HCT116 (cell line): ENCODE results near the gene SPCS2. TPM values are rescaled to one million over a fixed set of nuclear protein-coding genes. Genes with fewer than 3 reads are reported as not detected.

Experiments used
- ATAC-seq: fragments of 200-7000 bp; cut with Tn5 transposase; 2 replicates; pipeline ENCODE4 v1.9.1; 2020; ENCODE audit warnings: mild to moderate bottlenecking, moderate library complexity
- BruUV-seq: library from RNA; stranded (reverse); fragments of 400-500 nt; replicated peaks from 2 replicates; lab custom pipeline; 2021; lab: Mats Ljungman, UMichigan
- CTCF ChIA-PET: fragments of 300-600 bp; sonication (Branson Sonifier 250); formaldehyde crosslinking; loops from one replicate; lab custom pipeline; 2021; ENCODE audit warnings: antibody characterized with exemption; lab: Charles Lee
- POLR2A ChIA-PET: fragments of 300-600, 350-600 bp; sonication (Branson Sonifier 250); formaldehyde crosslinking; loops from one replicate; lab custom pipeline; 2021; ENCODE audit warnings: antibody characterized with exemption; lab: Charles Lee
- RAD21 ChIA-PET, 2 experiments: fragments of 300-600 bp; sonication (Branson Sonifier 250); formaldehyde crosslinking; loops; one replicate each; lab custom pipeline; 2023; ENCODE audit warnings: low total read pairs in 2 of 2; ENCODE audit not compliant: uncharacterized antibody in 2 of 2, unreplicated experiment in 2 of 2, low non-redundant PET in 1 of 2; lab: Charles Lee
- DNase-seq: peaks from one replicate; pipeline ENCODE4 v3.0.0-alpha.2; 2010; ENCODE audit warnings: low read depth, low spot score
- H2AFZ ChIP-seq: fragments of 200-600 bp; shearing (Covaris generic), sonication (generic); 2 replicates; pipeline ENCODE4 v1.6.1; 2017; ENCODE audit warnings: low read depth, mixed run types, mixed read lengths, antibody characterized with exemption, low read length; ENCODE audit not compliant: poor library complexity, severe bottlenecking
- H3K27ac ChIP-seq: 2 replicates; pipeline ENCODE4 v1.5.1; 2012; ENCODE audit warnings: low read depth, low read length
- H3K27me3 ChIP-seq: fragments of 200-600 bp; sonication (generic); 2 replicates; pipeline ENCODE4 v1.6.1; 2016; ENCODE audit warnings: mixed run types, low read length, mixed read lengths; ENCODE audit not compliant: insufficient read depth
- H3K36me3 ChIP-seq, 2 experiments: fragments of 200-500 bp in 1 of 2; fragments of 200-600 bp in 1 of 2; sonication (Bioruptor generic) in 1 of 2; sonication (generic) in 1 of 2; 2 replicates each; pipeline versions ENCODE4 v1.5.1 to v1.6.1; 2014 to 2016; ENCODE audit warnings: low read length in 2 of 2, inconsistent platforms in 1 of 2, mixed read lengths in 1 of 2, mixed run types in 1 of 2; ENCODE audit not compliant: insufficient read depth in 2 of 2, control insufficient read depth in 1 of 2
- H3K4me1 ChIP-seq, 2 experiments: fragments of 200-600 bp in 1 of 2; sonication (generic) in 1 of 2; 2 replicates each; pipeline versions ENCODE4 v1.5.1 to v1.6.1; 2012 to 2017; ENCODE audit warnings: low read length in 2 of 2, inconsistent platforms in 1 of 2, mild to moderate bottlenecking in 1 of 2, mixed read lengths in 1 of 2, mixed run types in 1 of 2, moderate library complexity in 1 of 2; ENCODE audit not compliant: insufficient read depth in 2 of 2, control insufficient read depth in 1 of 2
- H3K4me2 ChIP-seq: fragments of 200-600 bp; sonication (generic); 2 replicates; pipeline ENCODE4 v1.6.1; 2017; ENCODE audit warnings: mixed run types, low read length, mixed read lengths
- H3K4me3 ChIP-seq, 2 experiments: fragments of 200-600 bp in 1 of 2; sonication (generic) in 1 of 2; replicated peaks in 1 of 2; 2 replicates each; pipeline ENCODE4 v1.5.1; 2011 to 2016; ENCODE audit warnings: low read length in 2 of 2, control low read depth in 1 of 2, low read depth in 1 of 2, mild to moderate bottlenecking in 1 of 2, mixed read lengths in 1 of 2, mixed run types in 1 of 2
- H3K79me2 ChIP-seq: fragments of 200-600 bp; sonication (generic); 2 replicates; pipeline ENCODE4 v1.6.1; 2017; ENCODE audit warnings: mild to moderate bottlenecking, mixed run types, low read length, moderate library complexity, mixed read lengths; ENCODE audit not compliant: insufficient read depth
- H3K9ac ChIP-seq: fragments of 200-600 bp; sonication (generic); 2 replicates; pipeline ENCODE4 v1.6.1; 2016; ENCODE audit warnings: low read length, mixed read lengths
- H3K9me2 ChIP-seq: fragments of 200-600 bp; sonication (generic), shearing (Covaris generic); 2 replicates; pipeline ENCODE4 v1.6.1; 2017; ENCODE audit warnings: mixed run types, mild to moderate bottlenecking, moderate library complexity; ENCODE audit not compliant: insufficient read depth
- H3K9me3 ChIP-seq, 2 experiments: fragments of 200-500 bp in 1 of 2; fragments of 200-600 bp in 1 of 2; sonication (Bioruptor generic) in 1 of 2; sonication (generic) in 1 of 2; 2 replicates each; pipeline ENCODE4 v1.6.1; 2014 to 2017; ENCODE audit warnings: low read length in 2 of 2, mixed read lengths in 2 of 2, inconsistent platforms in 1 of 2, low read depth in 1 of 2, mild to moderate bottlenecking in 1 of 2, mixed run types in 1 of 2, moderate library complexity in 1 of 2; ENCODE audit not compliant: control insufficient read depth in 1 of 2, insufficient read depth in 1 of 2
- H4K20me1 ChIP-seq: fragments of 200-600 bp; sonication (generic), shearing (Covaris generic); 2 replicates; pipeline ENCODE4 v1.6.1; 2017; ENCODE audit warnings: mixed run types, mild to moderate bottlenecking, moderate library complexity; ENCODE audit not compliant: insufficient read depth
- CBX3 ChIP-seq: IDR thresholded peaks from 2 replicates; pipeline ENCODE4 v1.6.1; 2012; ENCODE audit warnings: low read depth
- CEBPB ChIP-seq: IDR thresholded peaks from 2 replicates; pipeline ENCODE4 v1.6.1; 2012; ENCODE audit warnings: low read depth
- ELF1 ChIP-seq: IDR thresholded peaks from 2 replicates; pipeline ENCODE4 v1.6.1; 2012; ENCODE audit warnings: low read depth, borderline replicate concordance
- EZH2phosphoT487 ChIP-seq: fragments of 200-600 bp; IDR thresholded peaks from 2 replicates; pipeline ENCODE4 v1.6.1; 2018; ENCODE audit warnings: antibody characterized with exemption, borderline replicate concordance
- FOSL1 ChIP-seq: IDR thresholded peaks from 2 replicates; pipeline ENCODE4 v1.6.1; 2012; ENCODE audit warnings: low read depth
- POLR2A ChIP-seq: IDR thresholded peaks from 2 replicates; pipeline ENCODE4 v1.7.0; 2011; ENCODE audit warnings: borderline replicate concordance; ENCODE audit not compliant: insufficient read depth, insufficient read length; ENCODE audit errors: extremely low read depth
- POLR2AphosphoS5 ChIP-seq: IDR thresholded peaks from 2 replicates; pipeline ENCODE4 v1.6.1; 2011; ENCODE audit warnings: mild to moderate bottlenecking, low read depth, low read length, moderate library complexity
- REST ChIP-seq: IDR thresholded peaks from 2 replicates; pipeline ENCODE4 v1.6.1; 2012; ENCODE audit warnings: low read depth
- SIN3A ChIP-seq: IDR thresholded peaks from 2 replicates; pipeline ENCODE4 v1.6.1; 2012; ENCODE audit warnings: low read depth
- SP1 ChIP-seq: IDR thresholded peaks from 2 replicates; pipeline ENCODE4 v1.6.1; 2012; ENCODE audit warnings: low read depth
- SRF ChIP-seq: IDR thresholded peaks from 2 replicates; pipeline ENCODE4 v1.6.1; 2012; ENCODE audit warnings: low read depth
- YY1 ChIP-seq: IDR thresholded peaks from 2 replicates; pipeline ENCODE4 v1.6.1; 2011; ENCODE audit warnings: low read length, low read depth, moderate library complexity, mild to moderate bottlenecking; ENCODE audit not compliant: insufficient replicate concordance; ENCODE audit errors: extremely low read depth
- ZNF274 ChIP-seq: fragments of 200-500 bp; sonication (Bioruptor generic); IDR thresholded peaks from 2 replicates; pipeline ENCODE4 v1.6.1; 2014; ENCODE audit warnings: mild to moderate bottlenecking, low read depth, low read length, inconsistent platforms
- intact Hi-C: fragments of 100-400 bp; cut with micrococcal nuclease; formaldehyde crosslinking; loops from 2 replicates; pipeline ENCODE4 v1.10.0; 2022
- total RNA-seq: library from RNA; stranded (reverse); gene quantifications from one replicate; pipeline ENCODE4 v1.2.1, GENCODE V29; 2021; ENCODE audit not compliant: unreplicated experiment
- TF ChIP-seq, protein P1 (sequence below), 3 experiments: fragments of 200-600 bp in 1 of 3; sonication (generic) in 1 of 3; IDR thresholded peaks in 2 of 3; conservative IDR thresholded peaks in 1 of 3; 2 replicates each; pipeline ENCODE4 v1.5.1; 2012 to 2017; ENCODE audit warnings: low read depth in 2 of 3, low read length in 2 of 3, antibody characterized with exemption in 1 of 3, borderline replicate concordance in 1 of 3, control low read depth in 1 of 3, mild to moderate bottlenecking in 1 of 3, mixed read lengths in 1 of 3, mixed run types in 1 of 3, moderate library complexity in 1 of 3; ENCODE audit not compliant: insufficient read depth in 1 of 3

Gene SPCS2
- total RNA-seq, 1 experiment from 2014 or later = 133 TPM

DNA sequence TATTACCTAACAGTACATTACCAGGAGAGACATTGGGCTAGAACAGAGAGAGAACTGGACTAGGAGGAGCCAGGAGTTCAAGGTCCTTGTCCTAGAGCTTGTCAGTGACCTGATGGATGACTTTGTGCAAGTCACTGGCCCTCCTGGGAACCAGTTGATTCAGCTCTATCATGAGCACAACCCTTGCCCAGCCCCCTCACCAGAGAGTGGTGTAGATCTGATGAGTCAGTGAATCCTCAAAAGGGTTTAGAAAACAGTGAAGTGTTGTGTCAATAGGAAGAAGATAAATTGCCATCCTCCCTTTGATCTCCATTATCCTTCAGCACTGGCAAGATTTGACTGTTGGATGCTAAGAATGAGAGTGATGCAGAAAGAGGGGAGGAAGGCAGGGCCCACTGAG, 64.0 kb downstream of the SPCS2 start:
- TF ChIP-seq CBX3 = no peak
- no peak for TF ChIP-seq ELF1
- TF ChIP-seq ZNF274 = no peak
- intact Hi-C loops = no loop called here
- no peaks in the 10 kb centered on the region for H3K4me1 ChIP-seq
- no peaks in the 10 kb centered on the region for H3K27me3 ChIP-seq
- no peaks in the 10 kb centered on the region for H4K20me1 ChIP-seq
- no peak overlapping the region for H3K4me3 ChIP-seq
- H3K36me3 ChIP-seq = peaks cover 0 to 5% of the 10 kb centered on the region in 2 experiments; a peak in 1 of 4 replicates
- POLR2A ChIA-PET = no interaction called here
- no peak overlapping the region for H2AFZ ChIP-seq
- no peaks in the 10 kb centered on the region for H3K79me2 ChIP-seq
- CTCF ChIA-PET = interaction anchor here (0.7 to 1.8 kb wide), 2 partner anchors 10 to 236 kb away, joined by 3 to 5 read pairs; no protein-coding TSS in a partner anchor
- BruUV-seq = no TSS peak
- H3K9ac ChIP-seq = no peak overlapping the region
- DNase-seq (no peak), ATAC-seq (no peak)
- no peaks in the 10 kb centered on the region for H3K9me3 ChIP-seq
- no peak overlapping the region for H3K4me2 ChIP-seq
- H3K9me2 ChIP-seq = no peaks in the 10 kb centered on the region
- RAD21 ChIA-PET = no interaction called here
- no peak overlapping the region for H3K27ac ChIP-seq

DNA sequence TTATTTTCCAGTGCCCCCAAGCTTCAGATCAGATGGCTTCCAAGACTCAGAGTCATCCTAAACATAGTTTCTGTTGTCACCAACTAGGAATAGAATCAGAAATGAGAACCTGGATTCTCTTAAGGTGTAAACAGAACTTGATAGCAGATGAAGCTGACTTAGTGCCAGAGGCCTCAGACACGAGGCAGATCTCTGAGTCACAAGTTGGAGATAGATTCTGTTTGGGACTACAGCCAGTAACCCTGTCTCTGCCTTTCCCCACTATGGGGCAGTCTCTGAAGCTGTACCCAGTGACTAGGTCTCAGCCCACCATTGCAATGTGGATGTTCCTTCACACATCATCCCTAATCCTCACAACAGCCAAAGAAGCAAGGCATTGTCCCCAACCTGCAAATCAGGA, 65.1 kb downstream of the SPCS2 start:
- H4K20me1 ChIP-seq = no peaks in the 10 kb centered on the region
- BruUV-seq = no TSS peak
- ATAC-seq = 0 out of 2 replicates have a peak, but pooled peaks have one; percentile 32
- no peak overlapping the region for H3K4me2 ChIP-seq
- no peak overlapping the region for H3K4me3 ChIP-seq
- no peaks in the 10 kb centered on the region for H3K4me1 ChIP-seq
- H3K79me2 ChIP-seq = no peaks in the 10 kb centered on the region
- no peaks in the 10 kb centered on the region for H3K27me3 ChIP-seq
- H3K9ac ChIP-seq = no peak overlapping the region
- intact Hi-C loops = no loop called here
- no peak for DNase-seq
- no peak overlapping the region for H2AFZ ChIP-seq
- peaks cover 0 to 5% of the 10 kb centered on the region in 2 experiments; a peak in 1 of 4 replicates for H3K36me3 ChIP-seq
- POLR2A ChIA-PET = no interaction called here
- no peaks in the 10 kb centered on the region for H3K9me2 ChIP-seq
- CTCF ChIA-PET = interaction anchor here (0.8 to 1.8 kb wide), 4 partner anchors 9 to 235 kb away, joined by 3 to 11 read pairs (median 4); no protein-coding TSS in a partner anchor
- no peaks in the 10 kb centered on the region for H3K9me3 ChIP-seq
- H3K27ac ChIP-seq = no peak overlapping the region
- RAD21 ChIA-PET = interaction anchor here in 1 of 2 experiments (0.9 kb wide), 1 partner anchor 25 kb away, joined by 3 read pairs; the partner anchor contains the start of gene NEU3
- TF ChIP-seq YY1 = no peak
- no peak for TF ChIP-seq SRF
- no peak for TF ChIP-seq EZH2phosphoT487
- TF ChIP-seq REST = no peak
- no peak for TF ChIP-seq SIN3A
- no peak for TF ChIP-seq FOSL1
- TF ChIP-seq ELF1 = no peak
- TF ChIP-seq SP1 = no peak
- TF ChIP-seq, protein P1, sequence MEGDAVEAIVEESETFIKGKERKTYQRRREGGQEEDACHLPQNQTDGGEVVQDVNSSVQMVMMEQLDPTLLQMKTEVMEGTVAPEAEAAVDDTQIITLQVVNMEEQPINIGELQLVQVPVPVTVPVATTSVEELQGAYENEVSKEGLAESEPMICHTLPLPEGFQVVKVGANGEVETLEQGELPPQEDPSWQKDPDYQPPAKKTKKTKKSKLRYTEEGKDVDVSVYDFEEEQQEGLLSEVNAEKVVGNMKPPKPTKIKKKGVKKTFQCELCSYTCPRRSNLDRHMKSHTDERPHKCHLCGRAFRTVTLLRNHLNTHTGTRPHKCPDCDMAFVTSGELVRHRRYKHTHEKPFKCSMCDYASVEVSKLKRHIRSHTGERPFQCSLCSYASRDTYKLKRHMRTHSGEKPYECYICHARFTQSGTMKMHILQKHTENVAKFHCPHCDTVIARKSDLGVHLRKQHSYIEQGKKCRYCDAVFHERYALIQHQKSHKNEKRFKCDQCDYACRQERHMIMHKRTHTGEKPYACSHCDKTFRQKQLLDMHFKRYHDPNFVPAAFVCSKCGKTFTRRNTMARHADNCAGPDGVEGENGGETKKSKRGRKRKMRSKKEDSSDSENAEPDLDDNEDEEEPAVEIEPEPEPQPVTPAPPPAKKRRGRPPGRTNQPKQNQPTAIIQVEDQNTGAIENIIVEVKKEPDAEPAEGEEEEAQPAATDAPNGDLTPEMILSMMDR (IDR thresholded peaks at IDR 0.05 in 2 of 3, conservative IDR thresholded peaks at IDR 0.05 in 1 of 3; ENCODE audit: borderline replicate concordance in 1 of 3, insufficient read depth in 1 of 3, low read depth in 2 of 3, low read length in 2 of 3) = no peak
- no peak for TF ChIP-seq CEBPB
- no peak for TF ChIP-seq ZNF274
- no peak for TF ChIP-seq POLR2A
- TF ChIP-seq POLR2AphosphoS5 = no peak
- no peak for TF ChIP-seq CBX3
